IMR-90 (cell line): ENCODE measurements around the gene PBXIP1. TPM values are rescaled to one million over a fixed set of nuclear protein-coding genes. Genes with fewer than 3 reads are reported as not detected.
A peak's percentile ranks its signal among the peaks of the same experiment; 100 is the strongest.

ENCODE experiments used
- ATAC-seq: fragments of 200-7000 bp; cut with Tn5 transposase; 2 replicates; pipeline ENCODE4 v1.9.1; 2020; ENCODE audit warnings: low read depth, mild to moderate bottlenecking, moderate library complexity
- BruUV-seq: library from RNA; stranded (reverse); fragments of 400-500 nt; replicated peaks from 2 replicates; lab custom pipeline; 2021; lab: Mats Ljungman, UMichigan
- CTCF ChIA-PET: fragments of 300-600 bp; formaldehyde crosslinking; extraction: SDS; loops from one replicate; lab custom pipeline; 2021; ENCODE audit warnings: antibody characterized with exemption; lab: Yijun Ruan, JAX
- POLR2A ChIA-PET: fragments of 300-600 bp; sonication (Branson Sonifier 250); formaldehyde crosslinking; loops from one replicate; lab custom pipeline; 2022; ENCODE audit warnings: antibody characterized with exemption; ENCODE audit not compliant: unreplicated experiment; lab: Charles Lee
- DNase-seq: peaks from one replicate; pipeline ENCODE4 v3.0.0; 2013
- H2AFZ ChIP-seq: replicated peaks from 2 replicates; pipeline ENCODE3; 2013; ENCODE audit warnings: low read length, mild to moderate bottlenecking; ENCODE audit not compliant: poor library complexity
- H2AK5ac ChIP-seq: 2 replicates; pipeline ENCODE4 v1.6.1; 2013; ENCODE audit warnings: low read depth, low read length, inconsistent platforms
- H2AK9ac ChIP-seq: replicated peaks from 2 replicates; pipeline ENCODE3; 2013; ENCODE audit warnings: mild to moderate bottlenecking, low read depth, low read length, moderate library complexity; ENCODE audit not compliant: poor library complexity
- H2BK120ac ChIP-seq: 2 replicates; pipeline ENCODE4 v1.6.1; 2013; ENCODE audit warnings: low read depth, low read length, inconsistent platforms
- H2BK15ac ChIP-seq: 3 replicates; pipeline ENCODE4 v1.6.1; 2013; ENCODE audit warnings: low read depth, low read length, inconsistent platforms
- H2BK20ac ChIP-seq: 2 replicates; pipeline ENCODE4 v1.6.1; 2013; ENCODE audit warnings: low read depth, mild to moderate bottlenecking, inconsistent platforms, low read length, moderate library complexity
- H2BK5ac ChIP-seq: 2 replicates; pipeline ENCODE4 v1.6.1; 2013; ENCODE audit warnings: mild to moderate bottlenecking, low read depth, low read length, inconsistent platforms; ENCODE audit not compliant: poor library complexity, severe bottlenecking
- H3K14ac ChIP-seq: replicated peaks from 2 replicates; pipeline ENCODE4 v1.6.1; 2013; ENCODE audit warnings: low read depth, low read length, inconsistent platforms
- H3K18ac ChIP-seq: 2 replicates; pipeline ENCODE4 v1.6.1; 2013; ENCODE audit warnings: low read depth, low read length, control low read depth
- H3K23ac ChIP-seq: 2 replicates; pipeline ENCODE4 v1.6.1; 2013; ENCODE audit warnings: low read depth, low read length, inconsistent platforms
- H3K27ac ChIP-seq: 2 replicates; pipeline ENCODE4 v1.5.1; 2013; ENCODE audit warnings: mild to moderate bottlenecking, control low read depth, low read length; ENCODE audit not compliant: insufficient read depth
- H3K27me3 ChIP-seq: 2 replicates; pipeline ENCODE4 v1.6.1; 2013; ENCODE audit warnings: low read length; ENCODE audit not compliant: control insufficient read depth, insufficient read depth
- H3K36me3 ChIP-seq: 2 replicates; pipeline ENCODE4 v1.6.1; 2013; ENCODE audit warnings: low read length, mixed read lengths; ENCODE audit not compliant: control insufficient read depth, insufficient read depth
- H3K4ac ChIP-seq: 2 replicates; pipeline ENCODE4 v1.6.1; 2013; ENCODE audit warnings: low read depth, low read length, inconsistent platforms
- H3K4me1 ChIP-seq: 2 replicates; pipeline ENCODE4 v1.6.1; 2013; ENCODE audit warnings: low read length, mixed read lengths; ENCODE audit not compliant: control insufficient read depth, insufficient read depth
- H3K4me2 ChIP-seq: 2 replicates; pipeline ENCODE4 v1.6.1; 2013; ENCODE audit warnings: low read depth, mild to moderate bottlenecking, control low read depth, low read length, moderate library complexity
- H3K4me3 ChIP-seq: 2 replicates; pipeline ENCODE4 v1.5.1; 2013; ENCODE audit warnings: low read depth, mild to moderate bottlenecking, control low read depth, low read length, moderate library complexity; ENCODE audit not compliant: insufficient read depth
- H3K56ac ChIP-seq: 2 replicates; pipeline ENCODE4 v1.6.1; 2013; ENCODE audit warnings: low read length, inconsistent platforms; ENCODE audit not compliant: insufficient read depth; ENCODE audit errors: extremely low read depth
- H3K79me1 ChIP-seq, 2 experiments: 2 replicates each; pipeline ENCODE4 v1.6.1; 2013; ENCODE audit warnings: low read length in 2 of 2, inconsistent platforms in 1 of 2, low read depth in 1 of 2
- H3K9ac ChIP-seq: 2 replicates; pipeline ENCODE4 v1.6.1; 2013; ENCODE audit warnings: low read depth, low read length, control low read depth
- H3K9me1 ChIP-seq: 2 replicates; pipeline ENCODE4 v1.6.1; 2013; ENCODE audit warnings: low read length, inconsistent platforms; ENCODE audit not compliant: insufficient read depth
- H3K9me3 ChIP-seq: 2 replicates; pipeline ENCODE4 v1.6.1; 2013; ENCODE audit warnings: low read length; ENCODE audit not compliant: control insufficient read depth, insufficient read depth
- H4K20me1 ChIP-seq: 2 replicates; pipeline ENCODE4 v1.6.1; 2013; ENCODE audit warnings: low read length, inconsistent platforms; ENCODE audit not compliant: insufficient read depth
- H4K5ac ChIP-seq: 2 replicates; pipeline ENCODE4 v1.6.1; 2013; ENCODE audit warnings: mild to moderate bottlenecking, low read depth, low read length, control low read depth
- H4K8ac ChIP-seq, 2 experiments: 2 replicates each; pipeline ENCODE4 v1.6.1; 2013; ENCODE audit warnings: low read depth in 2 of 2, low read length in 2 of 2, control low read depth in 1 of 2, inconsistent platforms in 1 of 2
- H4K91ac ChIP-seq: 2 replicates; pipeline ENCODE4 v1.6.1; 2013; ENCODE audit warnings: low read depth, low read length, inconsistent platforms; ENCODE audit not compliant: insufficient read depth
- FOS ChIP-seq: fragments of 150-350 bp; IDR thresholded peaks from 2 replicates; pipeline ENCODE4 v1.6.1; 2016; ENCODE audit warnings: low read depth, low read length
- MAZ ChIP-seq: IDR thresholded peaks from 2 replicates; pipeline ENCODE4 v1.6.1; 2012; ENCODE audit warnings: low read depth, mild to moderate bottlenecking, low read length, improper control_type of control experiment, moderate library complexity, borderline replicate concordance
- NFE2L2 ChIP-seq: fragments of 150-350 bp; IDR thresholded peaks from 2 replicates; pipeline ENCODE4 v1.6.1; 2016; ENCODE audit warnings: low read depth, mild to moderate bottlenecking, low read length
- POLR2A ChIP-seq: IDR thresholded peaks from 2 replicates; pipeline ENCODE4 v1.6.1; 2012; ENCODE audit warnings: mild to moderate bottlenecking, low read depth, low read length
- WGBS, 2 experiments: methylation state at CpG; one replicate each; pipeline versions ENCODE4 v1.1.5 to v1.1.7; 2013; ENCODE audit warnings: missing lambda C conversion rate in 2 of 2; ENCODE audit not compliant: insufficient read length in 1 of 2; ENCODE audit errors: extremely low coverage in 2 of 2; 5-methylcytosine and 5-hydroxymethylcytosine counted together
- dilution Hi-C: fragments of 300-500 bp; cut with HindIII; formaldehyde crosslinking; loops from one replicate; pipeline ENCODE4 v1.14.3; 2018; ENCODE audit warnings: low sequenced_read_pairs; ENCODE audit not compliant: unreplicated experiment
- in situ Hi-C: fragments of 300-500 bp; cut with MboI; formaldehyde crosslinking; loops from 3 replicates; pipeline ENCODE4 v1.14.3; 2019; ENCODE audit warnings: low sequenced_read_pairs, inconsistent platforms, mixed read lengths
- intact Hi-C: fragments of 100-400 bp; cut with micrococcal nuclease; formaldehyde crosslinking; loops from 2 replicates; pipeline ENCODE4 v1.10.0; 2022
- polyA plus RNA-seq, 3 experiments: library from polyadenylated mRNA; depleted of rRNA; stranded (reverse); fragments of >200 nt; gene quantifications; 2 replicates each; pipeline ENCODE4 v1.2.3, GENCODE V29; 2012; ENCODE audit warnings: low replicate concordance in 1 of 3
- total RNA-seq: library from RNA; depleted of rRNA; stranded (reverse); fragments of >200 nt; gene quantifications from 2 replicates; pipeline ENCODE4 v1.2.3, GENCODE V29; 2012

PBXIP1 gene
- total and polyA plus RNA-seq, 2 of the 4 experiments (the other 2 are of a cell fraction), result 28.3 to 44.2 TPM

DNA sequence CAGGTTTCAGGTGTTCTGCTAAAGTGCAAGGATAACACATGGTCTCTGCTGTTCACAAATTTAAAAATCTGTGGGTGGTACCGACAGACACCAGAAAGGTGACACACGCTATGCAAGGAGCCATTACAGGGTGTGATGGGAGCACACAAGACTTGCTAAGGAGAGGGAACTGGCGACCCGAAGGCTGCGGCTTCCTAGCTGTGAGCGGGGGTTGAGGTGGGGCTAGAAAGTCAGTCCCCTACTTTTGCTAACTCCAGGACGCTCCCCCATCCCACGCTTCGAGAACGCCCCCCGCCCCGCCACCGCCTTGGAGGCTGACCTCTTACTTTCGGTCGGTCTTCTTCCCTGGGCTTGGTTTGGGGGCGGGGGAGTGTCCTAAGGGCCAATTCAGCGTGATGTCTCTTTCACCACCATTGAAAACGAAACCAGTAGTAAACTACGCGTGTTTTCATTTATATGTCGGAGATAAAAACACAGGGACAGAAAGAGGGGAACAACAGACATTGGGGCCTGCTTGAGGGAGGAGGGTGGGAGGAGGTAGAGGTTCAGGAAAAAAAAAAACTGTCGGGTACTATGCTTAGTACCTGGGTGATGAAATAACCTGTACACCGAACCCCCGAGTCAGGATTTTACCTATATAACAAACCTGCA is 19.6 kb upstream of the PBXIP1 start:
- dilution Hi-C loops (no loop called here), intact Hi-C loops (loop anchor here (10.0 kb wide), 1 partner anchor 199 kb away; the partner anchor contains the start of genes KRTCAP2 and TRIM46), in situ Hi-C loops (no loop called here)
- no peaks in the 10 kb centered on the region; the same call in 1 of the 2 replicates for H4K20me1 ChIP-seq
- ATAC-seq, result no peak
- no peaks in the 10 kb centered on the region for H3K36me3 ChIP-seq
- peak; percentile 53 for DNase-seq
- H2BK15ac ChIP-seq, result peak overlapping the region; percentile 48; the same call in 2 of the 3 replicates
- peak overlapping the region; percentile 92 for H4K91ac ChIP-seq
- peak overlapping the region; percentile 72 for H2AK5ac ChIP-seq
- peak overlapping the region; percentile 29 to 90 for H4K8ac ChIP-seq
- peak overlapping the region; percentile 92 for H2BK20ac ChIP-seq
- peak overlapping the region; percentile 91 for H3K4me2 ChIP-seq
- peak overlapping the region; percentile 98 for H3K14ac ChIP-seq
- peak overlapping the region; percentile 76 for H3K18ac ChIP-seq
- CTCF ChIA-PET, result no interaction called here
- no peaks in the 10 kb centered on the region for H3K27me3 ChIP-seq
- peak overlapping the region; percentile 80 for H3K27ac ChIP-seq
- H3K9ac ChIP-seq, result peak overlapping the region; percentile 91
- peak overlapping the region; percentile 96 for H2BK5ac ChIP-seq
- peak overlapping the region; percentile 57 for H3K4me3 ChIP-seq
- H2BK120ac ChIP-seq, result peak overlapping the region; percentile 66
- TF ChIP-seq NFE2L2 (no peak), MAZ (peak; percentile 26; the same call in 1 of the 2 replicates), FOS (no peak), POLR2A (0 out of 2 replicates have a peak, but pooled peaks have one; percentile 0)
- H3K79me1 ChIP-seq, result peaks cover 6 to 35% of the 10 kb centered on the region in 2 experiments
- peak overlapping the region; percentile 98 for H2AK9ac ChIP-seq
- BruUV-seq, result no TSS peak
- 0% methylated on average over 1 of the region's 24 CpGs; no CpG with 5 or more reads in 1 of the 2 experiments for WGBS, 2 experiments
- H4K5ac ChIP-seq, result peak overlapping the region; percentile 81
- no peaks in the 10 kb centered on the region for H3K9me3 ChIP-seq
- peaks cover 7% of the 10 kb centered on the region for H3K9me1 ChIP-seq
- H3K23ac ChIP-seq, result peak overlapping the region; percentile 93
- POLR2A ChIA-PET, result no interaction called here
- peak overlapping the region; percentile 97 for H3K4ac ChIP-seq
- peaks cover 11% of the 10 kb centered on the region for H3K4me1 ChIP-seq
- peak overlapping the region; percentile 79 for H2AFZ ChIP-seq
- H3K56ac ChIP-seq, result peak overlapping the region; percentile 89
